ENCODE measurements around the gene PRKCSH.
"Not testable (repeated sequence)": the region's sequence is repeated elsewhere in the genome, so short reads cannot be mapped to it uniquely, and the experiment has no call there.

- TF ChIP-seq, protein P1, sequence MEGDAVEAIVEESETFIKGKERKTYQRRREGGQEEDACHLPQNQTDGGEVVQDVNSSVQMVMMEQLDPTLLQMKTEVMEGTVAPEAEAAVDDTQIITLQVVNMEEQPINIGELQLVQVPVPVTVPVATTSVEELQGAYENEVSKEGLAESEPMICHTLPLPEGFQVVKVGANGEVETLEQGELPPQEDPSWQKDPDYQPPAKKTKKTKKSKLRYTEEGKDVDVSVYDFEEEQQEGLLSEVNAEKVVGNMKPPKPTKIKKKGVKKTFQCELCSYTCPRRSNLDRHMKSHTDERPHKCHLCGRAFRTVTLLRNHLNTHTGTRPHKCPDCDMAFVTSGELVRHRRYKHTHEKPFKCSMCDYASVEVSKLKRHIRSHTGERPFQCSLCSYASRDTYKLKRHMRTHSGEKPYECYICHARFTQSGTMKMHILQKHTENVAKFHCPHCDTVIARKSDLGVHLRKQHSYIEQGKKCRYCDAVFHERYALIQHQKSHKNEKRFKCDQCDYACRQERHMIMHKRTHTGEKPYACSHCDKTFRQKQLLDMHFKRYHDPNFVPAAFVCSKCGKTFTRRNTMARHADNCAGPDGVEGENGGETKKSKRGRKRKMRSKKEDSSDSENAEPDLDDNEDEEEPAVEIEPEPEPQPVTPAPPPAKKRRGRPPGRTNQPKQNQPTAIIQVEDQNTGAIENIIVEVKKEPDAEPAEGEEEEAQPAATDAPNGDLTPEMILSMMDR (conservative IDR thresholded peaks at IDR 0.05; ENCODE audit: low read depth in 2 of 2): not testable (repeated sequence)
- TF ChIP-seq EZH2 (IDR thresholded peaks at IDR 0.05; ENCODE audit: low read depth, unreplicated experiment); JUNB (IDR thresholded peaks at IDR 0.05; ENCODE audit: unreplicated experiment); POLR2AphosphoS5 (IDR thresholded peaks at IDR 0.05; ENCODE audit: low read depth): not testable (repeated sequence)
Measured at GRCh38 chr19:11458912-11459311, 23.5 kb downstream of the PRKCSH start.

All from GM23338 (cell line).